Measurements from ENCODE around the gene DUSP3. TPM values are rescaled to one million over a fixed set of nuclear protein-coding genes. Genes with fewer than 3 reads are reported as not detected.

DUSP3 gene
- total RNA-seq, 1 donor from 2014 or later: 224 TPM

- ATAC-seq (ENCODE audit: poor library complexity) (no peak), DNase-seq (no peak)
- intact Hi-C loops (cut with DNase I): loop anchor here (5.0 kb wide), 1 partner anchor 73 kb away; the partner anchor contains the start of gene CD300LG
These were observed 4.2 kb downstream of the DUSP3 start for GRCh38 chr17:43774304-43775250.

- intact Hi-C loops (cut with DNase I): no loop called here
- DNase-seq: no peak
These were observed 5.7 kb downstream of the DUSP3 start for GRCh38 chr17:43772877-43773648.

GRCh38 chr17:43771463-43771862 lies 7.3 kb downstream of the DUSP3 start:
- ATAC-seq (ENCODE audit: poor library complexity) (no peak), DNase-seq (no peak)
- intact Hi-C loops (cut with DNase I): no loop called here

More at GRCh38 chr17:43772877-43773648, 5.7 kb downstream of the DUSP3 start:
- ATAC-seq (ENCODE audit: poor library complexity): no peak

- intact Hi-C loops (cut with DNase I): no loop called here
- no peak for DNase-seq
- no peak for ATAC-seq (ENCODE audit: poor library complexity)
These were observed 7.8 kb downstream of the DUSP3 start for GRCh38 chr17:43770957-43771356.

GRCh38 chr17:43769859-43770258 lies 8.9 kb downstream of the DUSP3 start:
- ATAC-seq (ENCODE audit: poor library complexity) (peak; percentile 9), DNase-seq (peak; percentile 44)
- intact Hi-C loops (cut with DNase I): no loop called here

- no peak for ATAC-seq (ENCODE audit: poor library complexity)
- no peak for DNase-seq
- intact Hi-C loops (cut with DNase I): no loop called here
These were observed 9.4 kb downstream of the DUSP3 start for GRCh38 chr17:43769426-43769825.

GRCh38 chr17:43768943-43769342 lies 9.8 kb downstream of the DUSP3 start:
- DNase-seq (no peak), ATAC-seq (ENCODE audit: poor library complexity) (no peak)
- intact Hi-C loops (cut with DNase I): no loop called here

- intact Hi-C loops (cut with DNase I): no loop called here
- peak; percentile 82 for DNase-seq
- peak; percentile 71 for ATAC-seq (ENCODE audit: poor library complexity)
These were observed 10.4 kb downstream of the DUSP3 start for GRCh38 chr17:43768382-43768781.

- DNase-seq: no peak
- ATAC-seq (ENCODE audit: poor library complexity): no peak
- intact Hi-C loops (cut with DNase I): no loop called here
These were observed 11.1 kb downstream of the DUSP3 start for GRCh38 chr17:43767713-43768059.

GRCh38 chr17:43767053-43767712 lies 11.6 kb downstream of the DUSP3 start:
- intact Hi-C loops (cut with DNase I): no loop called here
- DNase-seq (no peak), ATAC-seq (ENCODE audit: poor library complexity) (no peak)

GRCh38 chr17:43766413-43767052 lies 12.2 kb downstream of the DUSP3 start:
- DNase-seq: peak; percentile 80
- ATAC-seq (ENCODE audit: poor library complexity): peak; percentile 9
- intact Hi-C loops (cut with DNase I): no loop called here

- DNase-seq (peak; percentile 95), ATAC-seq (ENCODE audit: poor library complexity) (peak; percentile 93)
- intact Hi-C loops (cut with DNase I): loop anchor here (2.0 kb wide), 1 partner anchor 66 kb away; no protein-coding TSS in a partner anchor
These were observed 18.4 kb downstream of the DUSP3 start for GRCh38 chr17:43760254-43760852.

- no peak for ATAC-seq (ENCODE audit: poor library complexity)
- intact Hi-C loops (cut with DNase I): loop anchor here (2.0 to 10.0 kb wide), 2 partner anchors 65 to 185 kb away; no protein-coding TSS in a partner anchor
- no peak for DNase-seq
These were observed 18.9 kb downstream of the DUSP3 start for GRCh38 chr17:43759836-43760235.

- ATAC-seq (ENCODE audit: poor library complexity) (no peak), DNase-seq (no peak)
- intact Hi-C loops (cut with DNase I): loop anchor here (10.0 kb wide), 1 partner anchor 184 kb away; no protein-coding TSS in a partner anchor
These were observed 20.1 kb downstream of the DUSP3 start, which contains the start of gene SOST for GRCh38 chr17:43758497-43759174. TSS of gene SOST (minus strand) at chr17:43758791. CDS start at chr17:43758741, 50 bp downstream.

GRCh38 chr17:43758086-43758485 lies 20.7 kb downstream of the DUSP3 start:
- ATAC-seq (ENCODE audit: poor library complexity) (no peak), DNase-seq (no peak)
- intact Hi-C loops (cut with DNase I): loop anchor here (10.0 kb wide), 1 partner anchor 183 kb away; no protein-coding TSS in a partner anchor

- DNase-seq (no peak), ATAC-seq (ENCODE audit: poor library complexity) (no peak)
- intact Hi-C loops (cut with DNase I): loop anchor here (10.0 kb wide), 1 partner anchor 182 kb away; no protein-coding TSS in a partner anchor
These were observed 21.6 kb downstream of the DUSP3 start for GRCh38 chr17:43757171-43757660.

- ATAC-seq (ENCODE audit: poor library complexity) (no peak), DNase-seq (no peak)
- intact Hi-C loops (cut with DNase I): loop anchor here (10.0 kb wide), 1 partner anchor 181 kb away; no protein-coding TSS in a partner anchor
These were observed 22.6 kb downstream of the DUSP3 start for GRCh38 chr17:43756201-43756600.

All from Right ventricle myocardium superior (tissue), 1 donor.